ENCODE data around the gene SLC35F6. TPM values are rescaled to one million over a fixed set of nuclear protein-coding genes. Genes with fewer than 3 reads are reported as not detected.

The SLC35F6 gene
- total RNA-seq, 1 donor from 2014 or later, result 49.3 TPM

GRCh38 chr2:26739514-26739913 lies 24.6 kb upstream of the SLC35F6 start:
- no peak overlapping the region for H3K4me3 ChIP-seq
- no peaks in the 10 kb centered on the region for H3K27me3 ChIP-seq (ENCODE audit: low read depth)
- intact Hi-C loops (cut with DNase I), result no loop called here
- no peak for TF ChIP-seq CTCF (IDR thresholded peaks at IDR 0.05)
- peaks cover 7% of the 10 kb centered on the region for H3K4me1 ChIP-seq
- no peak overlapping the region for H3K27ac ChIP-seq
- no peaks in the 10 kb centered on the region for H3K36me3 ChIP-seq
- no peaks in the 10 kb centered on the region for H3K9me3 ChIP-seq
- ATAC-seq (no peak), DNase-seq (no peak)

- Histone ChIP-seq H3K9me3 (no peaks in the 10 kb centered on the region), H3K27me3 (ENCODE audit: low read depth) (no peaks in the 10 kb centered on the region), H3K27ac (no peak overlapping the region), H3K4me1 (peaks cover 7% of the 10 kb centered on the region), H3K4me3 (no peak overlapping the region), H3K36me3 (no peaks in the 10 kb centered on the region)
- TF ChIP-seq CTCF (IDR thresholded peaks at IDR 0.05), result no peak
- intact Hi-C loops (cut with DNase I), result loop anchor here (5.0 kb wide), 1 partner anchor 133 kb away; no protein-coding TSS in a partner anchor
- ATAC-seq, result no peak
- no peak for DNase-seq
These were observed 23.7 kb upstream of the SLC35F6 start for GRCh38 chr2:26740346-26740745.

GRCh38 chr2:26740890-26741302 lies 23.2 kb upstream of the SLC35F6 start:
- Histone ChIP-seq H3K27ac (no peak overlapping the region), H3K4me3 (no peak overlapping the region), H3K9me3 (no peaks in the 10 kb centered on the region), H3K4me1 (peaks cover 11% of the 10 kb centered on the region), H3K36me3 (no peaks in the 10 kb centered on the region), H3K27me3 (ENCODE audit: low read depth) (no peaks in the 10 kb centered on the region)
- intact Hi-C loops (cut with DNase I), result loop anchor here (5.0 kb wide), 1 partner anchor 134 kb away; no protein-coding TSS in a partner anchor
- ATAC-seq, result peak; percentile 40 to 53
- no peak for TF ChIP-seq CTCF (IDR thresholded peaks at IDR 0.05)
- no peak for DNase-seq

- ATAC-seq (no peak), DNase-seq (no peak)
- no peaks in the 10 kb centered on the region for H3K27me3 ChIP-seq (ENCODE audit: low read depth)
- intact Hi-C loops (cut with DNase I), result loop anchor here (5.0 kb wide), 1 partner anchor 135 kb away; no protein-coding TSS in a partner anchor
- H3K4me1 ChIP-seq, result peaks cover 11% of the 10 kb centered on the region
- H3K27ac ChIP-seq, result no peak overlapping the region
- H3K36me3 ChIP-seq, result no peaks in the 10 kb centered on the region
- no peak for TF ChIP-seq CTCF (IDR thresholded peaks at IDR 0.05)
- no peak overlapping the region for H3K4me3 ChIP-seq
- H3K9me3 ChIP-seq, result no peaks in the 10 kb centered on the region
These were observed 21.9 kb upstream of the SLC35F6 start for GRCh38 chr2:26742048-26742770.

GRCh38 chr2:26743852-26744251 lies 20.2 kb upstream of the SLC35F6 start:
- H3K36me3 ChIP-seq, result no peaks in the 10 kb centered on the region
- H3K27me3 ChIP-seq (ENCODE audit: low read depth), result no peaks in the 10 kb centered on the region
- TF ChIP-seq CTCF (IDR thresholded peaks at IDR 0.05), result no peak
- no peak for ATAC-seq
- DNase-seq, result no peak
- intact Hi-C loops (cut with DNase I), result loop anchor here (5.0 kb wide), 1 partner anchor 137 kb away; no protein-coding TSS in a partner anchor
- no peak overlapping the region for H3K4me3 ChIP-seq
- H3K9me3 ChIP-seq, result no peaks in the 10 kb centered on the region
- H3K4me1 ChIP-seq, result peaks cover 11% of the 10 kb centered on the region
- H3K27ac ChIP-seq, result no peak overlapping the region

Data from lower lobe of right lung (tissue), 2 donors.